Activated CD4-positive, alpha-beta T cell treated with anti-CD3 and anti-CD28 coated beads, Interleukin-2, amount 10 ng/mL, durations not matched to agents 24 days and 14 days (primary cell): ENCODE measurements around the gene SCN1B. TPM values are rescaled to one million over a fixed set of nuclear protein-coding genes. Genes with fewer than 3 reads are reported as not detected.

Experiments
- DNase-seq: peaks from one replicate; pipeline ENCODE4 v3.0.0; 2022
- H3K27ac Mint-ChIP-seq: one replicate; pipeline ENCODE4 v1.8.0; 2022; ENCODE audit warnings: mild to moderate bottlenecking, mixed read lengths
- H3K27me3 Mint-ChIP-seq: one replicate; pipeline ENCODE4 v1.8.0; 2022; ENCODE audit warnings: mixed read lengths
- H3K36me3 Mint-ChIP-seq: one replicate; pipeline ENCODE4 v1.8.0; 2022; ENCODE audit warnings: low read depth, mild to moderate bottlenecking, mixed read lengths
- H3K4me1 Mint-ChIP-seq: one replicate; pipeline ENCODE4 v1.8.0; 2021; ENCODE audit warnings: mixed read lengths
- H3K4me3 Mint-ChIP-seq: one replicate; pipeline ENCODE4 v1.8.0; 2022; ENCODE audit warnings: mild to moderate bottlenecking, moderate library complexity, mixed read lengths
- H3K9me3 Mint-ChIP-seq: one replicate; pipeline ENCODE4 v1.8.0; 2021; ENCODE audit warnings: mixed read lengths
- intact Hi-C: fragments of 100-400 bp; cut with micrococcal nuclease; formaldehyde crosslinking; loops from one replicate; pipeline ENCODE4 v1.15.1; 2023
- total RNA-seq: library from RNA; stranded (reverse); gene quantifications from 2 replicates; pipeline ENCODE4 v1.2.3, GENCODE V29; 2022

The SCN1B gene
- total RNA-seq, 1 donor from 2014 or later = 0.96 TPM

- intact Hi-C loops = no loop called here
- H3K27ac Mint-ChIP-seq = no peak overlapping the region
- H3K9me3 Mint-ChIP-seq = no peaks in the 10 kb centered on the region
Measured at GRCh38 chr19:35054626-35055025, 24.4 kb downstream of the SCN1B start.

GRCh38 chr19:35055715-35056179 lies 25.5 kb downstream of the SCN1B start:
- Mint-ChIP-seq H3K4me3 (no peak overlapping the region), H3K27ac (no peak overlapping the region), H3K36me3 (no peaks in the 10 kb centered on the region), H3K4me1 (no peaks in the 10 kb centered on the region), H3K9me3 (no peaks in the 10 kb centered on the region), H3K27me3 (peaks cover 4% of the 10 kb centered on the region)
- intact Hi-C loops = no loop called here
- no peak for DNase-seq

More at GRCh38 chr19:35054626-35055025, 24.4 kb downstream of the SCN1B start:
- Mint-ChIP-seq H3K27me3 (peaks cover 4% of the 10 kb centered on the region), H3K4me3 (no peak overlapping the region), H3K4me1 (no peaks in the 10 kb centered on the region), H3K36me3 (no peaks in the 10 kb centered on the region)
- no peak for DNase-seq

- H3K36me3 Mint-ChIP-seq = no peaks in the 10 kb centered on the region
- H3K4me3 Mint-ChIP-seq = no peak overlapping the region
- no peak overlapping the region for H3K27ac Mint-ChIP-seq
- H3K27me3 Mint-ChIP-seq = peaks cover 4% of the 10 kb centered on the region
- intact Hi-C loops = no loop called here
- no peaks in the 10 kb centered on the region for H3K4me1 Mint-ChIP-seq
- H3K9me3 Mint-ChIP-seq = no peaks in the 10 kb centered on the region
- DNase-seq = no peak
Measured at GRCh38 chr19:35056513-35057063, 26.3 kb downstream of the SCN1B start.

- Mint-ChIP-seq H3K4me1 (no peaks in the 10 kb centered on the region), H3K4me3 (no peak overlapping the region), H3K36me3 (no peaks in the 10 kb centered on the region), H3K27ac (no peak overlapping the region), H3K27me3 (peaks cover 4% of the 10 kb centered on the region), H3K9me3 (no peaks in the 10 kb centered on the region)
- intact Hi-C loops = no loop called here
- no peak for DNase-seq
Measured at GRCh38 chr19:35058370-35058769, 28.1 kb downstream of the SCN1B start.

- H3K9me3 Mint-ChIP-seq = no peaks in the 10 kb centered on the region
- DNase-seq = no peak
- H3K36me3 Mint-ChIP-seq = no peaks in the 10 kb centered on the region
- H3K4me1 Mint-ChIP-seq = peaks cover 4% of the 10 kb centered on the region
- H3K27ac Mint-ChIP-seq = no peak overlapping the region
- no peak overlapping the region for H3K4me3 Mint-ChIP-seq
- H3K27me3 Mint-ChIP-seq = peaks cover 6% of the 10 kb centered on the region
- intact Hi-C loops = no loop called here
Measured at GRCh38 chr19:35059006-35059798, 28.9 kb downstream of the SCN1B start.

- intact Hi-C loops = no loop called here
- DNase-seq = no peak
- peaks cover 4% of the 10 kb centered on the region for H3K4me1 Mint-ChIP-seq
- H3K27me3 Mint-ChIP-seq = peaks cover 6% of the 10 kb centered on the region
- H3K36me3 Mint-ChIP-seq = no peaks in the 10 kb centered on the region
- no peaks in the 10 kb centered on the region for H3K9me3 Mint-ChIP-seq
- H3K4me3 Mint-ChIP-seq = no peak overlapping the region
- H3K27ac Mint-ChIP-seq = no peak overlapping the region
Measured at GRCh38 chr19:35059799-35060091, 29.5 kb downstream of the SCN1B start.

- Mint-ChIP-seq H3K9me3 (no peaks in the 10 kb centered on the region), H3K27ac (no peak overlapping the region), H3K4me3 (no peak overlapping the region), H3K27me3 (peaks cover 6% of the 10 kb centered on the region), H3K4me1 (peaks cover 4% of the 10 kb centered on the region), H3K36me3 (no peaks in the 10 kb centered on the region)
- DNase-seq = no peak
- intact Hi-C loops = no loop called here
Measured at GRCh38 chr19:35060160-35060855, 30.0 kb downstream of the SCN1B start.

GRCh38 chr19:35061583-35062373 lies 31.5 kb downstream of the SCN1B start:
- Mint-ChIP-seq H3K4me3 (no peak overlapping the region), H3K4me1 (peaks cover 7% of the 10 kb centered on the region), H3K9me3 (no peaks in the 10 kb centered on the region), H3K27ac (no peak overlapping the region), H3K36me3 (no peaks in the 10 kb centered on the region), H3K27me3 (peaks cover 2% of the 10 kb centered on the region)
- intact Hi-C loops = no loop called here
- DNase-seq = no peak

- H3K4me3 Mint-ChIP-seq = no peak overlapping the region
- peaks cover 11% of the 10 kb centered on the region for H3K4me1 Mint-ChIP-seq
- no peaks in the 10 kb centered on the region for H3K9me3 Mint-ChIP-seq
- H3K27me3 Mint-ChIP-seq = peaks cover 2% of the 10 kb centered on the region
- DNase-seq = no peak
- H3K36me3 Mint-ChIP-seq = no peaks in the 10 kb centered on the region
- intact Hi-C loops = no loop called here
- H3K27ac Mint-ChIP-seq = no peak overlapping the region
Measured at GRCh38 chr19:35062942-35063341, 32.7 kb downstream of the SCN1B start.

GRCh38 chr19:35063940-35064818 lies 33.9 kb downstream of the SCN1B start:
- Mint-ChIP-seq H3K36me3 (no peaks in the 10 kb centered on the region), H3K27ac (peak overlapping the region; percentile 30), H3K9me3 (no peaks in the 10 kb centered on the region), H3K4me3 (no peak overlapping the region), H3K27me3 (peaks cover 2% of the 10 kb centered on the region), H3K4me1 (peaks cover 11% of the 10 kb centered on the region)
- no peak for DNase-seq
- intact Hi-C loops = no loop called here

- H3K4me1 Mint-ChIP-seq = peaks cover 11% of the 10 kb centered on the region
- DNase-seq = no peak
- H3K36me3 Mint-ChIP-seq = no peaks in the 10 kb centered on the region
- H3K27me3 Mint-ChIP-seq = peaks cover 2% of the 10 kb centered on the region
- no peak overlapping the region for H3K4me3 Mint-ChIP-seq
- no peak overlapping the region for H3K27ac Mint-ChIP-seq
- intact Hi-C loops = loop anchor here (5.0 kb wide), 1 partner anchor 57 kb away; no protein-coding TSS in a partner anchor
- peaks cover 3% of the 10 kb centered on the region for H3K9me3 Mint-ChIP-seq
Measured at GRCh38 chr19:35065574-35065973, 35.3 kb downstream of the SCN1B start.

GRCh38 chr19:35066121-35066520 lies 35.9 kb downstream of the SCN1B start:
- Mint-ChIP-seq H3K27me3 (peaks cover 2% of the 10 kb centered on the region), H3K27ac (no peak overlapping the region), H3K9me3 (peaks cover 3% of the 10 kb centered on the region), H3K4me3 (no peak overlapping the region), H3K36me3 (no peaks in the 10 kb centered on the region), H3K4me1 (peaks cover 11% of the 10 kb centered on the region)
- intact Hi-C loops = loop anchor here (5.0 kb wide), 1 partner anchor 56 kb away; no protein-coding TSS in a partner anchor
- no peak for DNase-seq
